ENCODE results near the gene LCA5.

LCA5 gene

DNA sequence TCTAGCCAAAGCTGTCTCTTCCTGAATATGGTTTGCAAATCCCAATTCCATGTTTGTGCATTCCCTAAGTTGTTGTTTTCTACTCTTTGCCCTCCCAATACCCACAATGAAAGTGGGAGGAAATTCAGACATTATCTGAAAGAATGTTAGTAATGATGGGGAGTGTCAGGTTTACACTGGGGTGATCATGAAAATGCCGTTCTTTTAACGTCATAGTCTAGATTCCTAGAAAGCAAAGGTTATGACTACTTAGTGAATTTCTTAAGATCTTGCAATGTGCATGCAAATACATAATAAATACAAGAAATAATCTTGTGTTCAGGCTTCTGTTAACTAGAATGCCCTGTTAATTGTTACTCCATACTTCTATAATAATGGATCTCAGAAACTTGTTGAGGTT, 101.0 kb downstream of the LCA5 start:
- TF ChIP-seq CTCF (IDR thresholded peaks at IDR 0.05; ENCODE audit: low read length, missing control alignments), result no peak
- DNase-seq (ENCODE audit: low read depth), result peak; percentile 76
- no peak overlapping the region for H3K4me3 ChIP-seq (replicated peaks; ENCODE audit: low read depth, low read length)

DNA sequence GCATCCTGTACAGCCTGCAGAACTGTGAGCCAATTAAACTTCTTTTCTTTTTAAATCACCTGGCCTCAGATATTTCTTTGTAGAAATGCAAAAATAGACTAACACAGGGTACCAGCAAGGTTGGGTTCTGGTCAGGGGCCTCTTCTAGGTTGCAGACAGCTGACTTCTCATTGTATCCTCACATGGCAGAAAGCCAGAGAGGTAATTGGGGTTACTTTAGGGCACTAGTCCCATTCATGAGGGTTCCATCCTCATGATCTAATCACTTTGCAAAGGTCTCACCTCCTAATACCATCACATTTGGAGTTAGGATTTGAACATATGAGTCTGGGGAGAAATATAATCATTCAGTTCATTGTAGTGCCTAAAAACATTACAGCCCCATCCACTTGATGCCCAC, 101.5 kb downstream of the LCA5 start:
- no peak overlapping the region for H3K4me3 ChIP-seq (replicated peaks; ENCODE audit: low read depth, low read length)
- TF ChIP-seq CTCF (IDR thresholded peaks at IDR 0.05; ENCODE audit: low read length, missing control alignments), result no peak
- no peak for DNase-seq (ENCODE audit: low read depth)
